ENCODE results near the gene KLHL21.

Gene KLHL21

GRCh38 chr1:6599141-6599975 lies 3.3 kb downstream of the KLHL21 start:
- DNase-seq (ENCODE audit: low spot score) = no peak

- no peak for DNase-seq (ENCODE audit: low spot score)
These were observed 4.9 kb downstream of the KLHL21 start for GRCh38 chr1:6597777-6598131.

GRCh38 chr1:6596886-6597776 lies 5.5 kb downstream of the KLHL21 start:
- no peak for DNase-seq (ENCODE audit: low spot score)

GRCh38 chr1:6596351-6596750 lies 6.3 kb downstream of the KLHL21 start:
- no peak for DNase-seq (ENCODE audit: low spot score)

- DNase-seq (ENCODE audit: low spot score) = no peak
These were observed 7.5 kb downstream of the KLHL21 start for GRCh38 chr1:6594977-6595740.

GRCh38 chr1:6593810-6594209 lies 8.9 kb downstream of the KLHL21 start:
- DNase-seq (ENCODE audit: low spot score) = no peak

GRCh38 chr1:6592865-6593593 lies 9.6 kb downstream of the KLHL21 start:
- no peak for DNase-seq (ENCODE audit: low spot score)

GRCh38 chr1:6592441-6592840 lies 10.2 kb downstream of the KLHL21 start:
- DNase-seq (ENCODE audit: low spot score) = no peak

GRCh38 chr1:6591644-6592043 lies 11.0 kb downstream of the KLHL21 start:
- DNase-seq (ENCODE audit: low spot score) = no peak

- DNase-seq (ENCODE audit: low spot score) = no peak
These were observed 11.4 kb downstream of the KLHL21 start for GRCh38 chr1:6591222-6591621.

- no peak for DNase-seq (ENCODE audit: low spot score)
These were observed 12.6 kb downstream of the KLHL21 start for GRCh38 chr1:6590046-6590445.

- no peak for DNase-seq (ENCODE audit: low spot score)
These were observed 13.7 kb downstream of the KLHL21 start for GRCh38 chr1:6588893-6589520.

- DNase-seq (ENCODE audit: low spot score) = no peak
These were observed 14.4 kb downstream of the KLHL21 start for GRCh38 chr1:6588128-6588892.

- DNase-seq (ENCODE audit: low spot score) = no peak
These were observed 15.2 kb downstream of the KLHL21 start for GRCh38 chr1:6587261-6588005.

- DNase-seq (ENCODE audit: low spot score) = no peak
These were observed 16.3 kb downstream of the KLHL21 start for GRCh38 chr1:6586404-6586816.

- DNase-seq (ENCODE audit: low spot score) = no peak
These were observed 16.8 kb downstream of the KLHL21 start for GRCh38 chr1:6585841-6586240.

GRCh38 chr1:6585081-6585722 lies 17.5 kb downstream of the KLHL21 start:
- DNase-seq (ENCODE audit: low spot score) = no peak

- DNase-seq (ENCODE audit: low spot score) = no peak
These were observed 18.3 kb downstream of the KLHL21 start for GRCh38 chr1:6584126-6585080.

All from ecto neural progenitor cell (in vitro differentiated cells).